GM06990 (cell line): ENCODE data around the gene CILP2.

Experiments used
- DNase-seq: peaks from one replicate; pipeline ENCODE4 v3.0.0-alpha.2; 2011; ENCODE audit not compliant: insufficient read length; ENCODE audit errors: extremely low read depth
- H3K27me3 ChIP-seq: replicated peaks from 2 replicates; pipeline ENCODE4 v1.6.0; 2011; ENCODE audit warnings: low read length; ENCODE audit not compliant: control insufficient read depth, insufficient read depth
- H3K36me3 ChIP-seq: 2 replicates; pipeline ENCODE4 v1.5.1; 2011; ENCODE audit warnings: low read length; ENCODE audit not compliant: control insufficient read depth, insufficient read depth
- H3K4me3 ChIP-seq: replicated peaks from 2 replicates; pipeline ENCODE4 v1.5.1; 2011; ENCODE audit warnings: low read depth, mild to moderate bottlenecking, control low read depth, low read length
- TF ChIP-seq, protein P1 (sequence below): IDR thresholded peaks from 2 replicates; pipeline ENCODE4 v1.5.1; 2011; ENCODE audit warnings: low read length, control low read depth, mild to moderate bottlenecking, inconsistent platforms; ENCODE audit not compliant: insufficient read depth, poor library complexity, severe bottlenecking

Gene CILP2, protein sequence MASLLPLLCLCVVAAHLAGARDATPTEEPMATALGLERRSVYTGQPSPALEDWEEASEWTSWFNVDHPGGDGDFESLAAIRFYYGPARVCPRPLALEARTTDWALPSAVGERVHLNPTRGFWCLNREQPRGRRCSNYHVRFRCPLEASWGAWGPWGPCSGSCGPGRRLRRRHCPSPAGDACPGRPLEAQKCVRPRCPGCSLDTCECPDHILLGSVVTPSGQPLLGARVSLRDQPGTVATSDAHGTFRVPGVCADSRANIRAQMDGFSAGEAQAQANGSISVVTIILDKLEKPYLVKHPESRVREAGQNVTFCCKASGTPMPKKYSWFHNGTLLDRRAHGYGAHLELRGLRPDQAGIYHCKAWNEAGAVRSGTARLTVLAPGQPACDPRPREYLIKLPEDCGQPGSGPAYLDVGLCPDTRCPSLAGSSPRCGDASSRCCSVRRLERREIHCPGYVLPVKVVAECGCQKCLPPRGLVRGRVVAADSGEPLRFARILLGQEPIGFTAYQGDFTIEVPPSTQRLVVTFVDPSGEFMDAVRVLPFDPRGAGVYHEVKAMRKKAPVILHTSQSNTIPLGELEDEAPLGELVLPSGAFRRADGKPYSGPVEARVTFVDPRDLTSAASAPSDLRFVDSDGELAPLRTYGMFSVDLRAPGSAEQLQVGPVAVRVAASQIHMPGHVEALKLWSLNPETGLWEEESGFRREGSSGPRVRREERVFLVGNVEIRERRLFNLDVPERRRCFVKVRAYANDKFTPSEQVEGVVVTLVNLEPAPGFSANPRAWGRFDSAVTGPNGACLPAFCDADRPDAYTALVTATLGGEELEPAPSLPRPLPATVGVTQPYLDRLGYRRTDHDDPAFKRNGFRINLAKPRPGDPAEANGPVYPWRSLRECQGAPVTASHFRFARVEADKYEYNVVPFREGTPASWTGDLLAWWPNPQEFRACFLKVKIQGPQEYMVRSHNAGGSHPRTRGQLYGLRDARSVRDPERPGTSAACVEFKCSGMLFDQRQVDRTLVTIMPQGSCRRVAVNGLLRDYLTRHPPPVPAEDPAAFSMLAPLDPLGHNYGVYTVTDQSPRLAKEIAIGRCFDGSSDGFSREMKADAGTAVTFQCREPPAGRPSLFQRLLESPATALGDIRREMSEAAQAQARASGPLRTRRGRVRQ

DNA sequence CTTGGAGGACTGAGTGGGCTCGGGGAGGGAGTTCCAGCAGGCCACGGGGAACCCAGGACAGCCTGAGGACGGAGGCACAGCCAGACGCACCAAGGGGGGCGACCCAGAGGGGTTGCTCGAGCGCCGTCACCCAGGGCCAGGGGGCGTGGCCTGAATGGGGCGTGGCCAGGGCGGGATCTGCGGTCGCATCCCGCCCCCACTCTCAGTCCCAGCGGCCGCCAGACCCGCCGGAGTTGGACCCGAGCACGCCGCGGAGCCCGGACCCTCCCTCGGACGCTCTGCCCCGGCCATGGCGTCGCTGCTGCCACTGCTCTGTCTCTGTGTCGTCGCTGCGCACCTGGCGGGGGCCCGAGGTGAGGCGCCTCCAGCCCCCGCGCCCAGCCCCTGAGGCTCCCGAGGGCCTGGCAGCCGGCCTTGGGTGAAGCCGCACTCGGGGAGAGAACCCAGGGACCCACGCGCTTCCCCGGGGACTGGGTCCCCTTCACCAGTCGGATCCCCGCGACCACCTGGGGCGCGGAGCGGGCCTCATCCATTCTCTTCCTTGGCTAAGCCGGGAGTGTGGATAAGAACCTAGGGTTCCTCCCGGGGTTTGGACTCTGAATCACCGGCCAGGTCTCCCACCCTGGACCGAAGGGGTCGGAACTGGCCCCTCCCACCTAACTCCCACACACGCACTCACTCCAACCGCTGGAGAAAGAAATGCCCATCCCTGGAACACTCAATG is at the start of gene CILP2:
CILP2 (plus strand) TSS at position 205 of the 724 bp plus-strand sequence; CDS start at position 290, 85 bp downstream.
- Histone ChIP-seq H3K4me3 (no peak within 1 kb of the TSS), H3K27me3 (no peaks in the 10 kb centered on the region), H3K36me3 (no peaks in the 10 kb centered on the region; the same call in none of the 2 replicates)
- no peak for DNase-seq
- TF ChIP-seq, protein P1, sequence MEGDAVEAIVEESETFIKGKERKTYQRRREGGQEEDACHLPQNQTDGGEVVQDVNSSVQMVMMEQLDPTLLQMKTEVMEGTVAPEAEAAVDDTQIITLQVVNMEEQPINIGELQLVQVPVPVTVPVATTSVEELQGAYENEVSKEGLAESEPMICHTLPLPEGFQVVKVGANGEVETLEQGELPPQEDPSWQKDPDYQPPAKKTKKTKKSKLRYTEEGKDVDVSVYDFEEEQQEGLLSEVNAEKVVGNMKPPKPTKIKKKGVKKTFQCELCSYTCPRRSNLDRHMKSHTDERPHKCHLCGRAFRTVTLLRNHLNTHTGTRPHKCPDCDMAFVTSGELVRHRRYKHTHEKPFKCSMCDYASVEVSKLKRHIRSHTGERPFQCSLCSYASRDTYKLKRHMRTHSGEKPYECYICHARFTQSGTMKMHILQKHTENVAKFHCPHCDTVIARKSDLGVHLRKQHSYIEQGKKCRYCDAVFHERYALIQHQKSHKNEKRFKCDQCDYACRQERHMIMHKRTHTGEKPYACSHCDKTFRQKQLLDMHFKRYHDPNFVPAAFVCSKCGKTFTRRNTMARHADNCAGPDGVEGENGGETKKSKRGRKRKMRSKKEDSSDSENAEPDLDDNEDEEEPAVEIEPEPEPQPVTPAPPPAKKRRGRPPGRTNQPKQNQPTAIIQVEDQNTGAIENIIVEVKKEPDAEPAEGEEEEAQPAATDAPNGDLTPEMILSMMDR = no peak

DNA sequence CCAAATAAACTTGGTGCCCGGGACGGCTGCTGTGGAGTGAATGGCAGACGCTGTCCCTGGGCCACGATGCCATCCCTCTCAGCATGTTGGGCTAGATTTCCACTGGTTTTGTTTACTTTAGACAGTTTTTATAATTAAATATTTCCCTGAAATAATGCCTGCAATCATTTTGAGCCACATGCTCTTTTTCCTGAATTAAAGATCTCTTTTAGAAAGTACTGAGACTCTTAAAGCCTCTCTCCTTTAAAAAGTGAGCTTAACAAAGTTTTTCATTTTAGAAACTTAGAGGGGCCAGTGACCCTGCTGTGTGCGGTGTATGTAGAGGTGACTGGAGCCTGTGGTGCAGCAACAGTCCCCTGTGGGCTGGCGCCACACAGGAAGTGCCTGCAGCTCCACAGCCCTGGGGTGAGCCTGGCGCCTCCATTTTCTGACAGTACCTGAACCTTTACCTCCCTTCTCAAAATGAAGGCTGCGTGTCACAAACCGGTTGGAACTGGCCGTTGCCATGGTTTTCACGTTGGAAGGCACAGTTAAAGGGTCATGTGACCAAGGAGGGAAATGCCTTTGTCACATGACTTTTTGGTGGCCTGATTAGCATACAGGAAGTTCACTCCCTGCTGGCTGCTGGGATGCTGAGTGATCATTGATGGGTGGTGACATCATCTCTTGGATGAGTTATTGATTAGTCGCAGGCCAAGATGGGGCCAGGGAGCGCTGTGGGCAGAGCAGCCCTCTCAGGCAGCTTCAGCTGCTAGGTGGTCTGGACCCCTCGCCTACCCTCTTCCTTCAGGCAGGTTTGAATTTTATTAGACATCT is 49.0 kb upstream of the CILP2 start:
- Histone ChIP-seq H3K27me3 (no peaks in the 10 kb centered on the region), H3K36me3 (peaks cover 24% of the 10 kb centered on the region), H3K4me3 (no peak overlapping the region)
- TF ChIP-seq, protein P1 = no peak
- peak; percentile 75 for DNase-seq

DNA sequence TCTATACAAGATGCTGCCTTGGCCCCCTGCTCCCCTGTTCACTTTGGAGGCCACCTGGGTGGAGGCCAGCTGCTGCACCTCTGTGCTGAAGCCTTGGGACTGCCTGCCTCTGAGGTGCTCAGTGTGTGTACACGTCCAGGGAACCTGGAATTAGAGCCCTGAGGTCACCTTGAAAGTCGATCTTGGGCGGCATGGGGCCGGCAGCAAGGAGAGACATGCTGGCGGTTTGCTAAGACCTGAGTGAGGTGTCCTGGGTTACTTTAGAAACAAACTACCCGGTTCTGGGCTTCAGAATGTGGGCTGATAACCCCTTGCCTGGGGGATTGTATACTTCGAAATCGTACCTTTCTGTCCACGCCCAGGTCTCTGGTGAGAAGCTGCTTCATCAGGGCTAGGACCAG is 48.3 kb upstream of the CILP2 start:
- no peak for DNase-seq
- Histone ChIP-seq H3K36me3 (peaks cover 25% of the 10 kb centered on the region), H3K4me3 (no peak overlapping the region), H3K27me3 (no peaks in the 10 kb centered on the region)
- TF ChIP-seq, protein P1 = no peak

DNA sequence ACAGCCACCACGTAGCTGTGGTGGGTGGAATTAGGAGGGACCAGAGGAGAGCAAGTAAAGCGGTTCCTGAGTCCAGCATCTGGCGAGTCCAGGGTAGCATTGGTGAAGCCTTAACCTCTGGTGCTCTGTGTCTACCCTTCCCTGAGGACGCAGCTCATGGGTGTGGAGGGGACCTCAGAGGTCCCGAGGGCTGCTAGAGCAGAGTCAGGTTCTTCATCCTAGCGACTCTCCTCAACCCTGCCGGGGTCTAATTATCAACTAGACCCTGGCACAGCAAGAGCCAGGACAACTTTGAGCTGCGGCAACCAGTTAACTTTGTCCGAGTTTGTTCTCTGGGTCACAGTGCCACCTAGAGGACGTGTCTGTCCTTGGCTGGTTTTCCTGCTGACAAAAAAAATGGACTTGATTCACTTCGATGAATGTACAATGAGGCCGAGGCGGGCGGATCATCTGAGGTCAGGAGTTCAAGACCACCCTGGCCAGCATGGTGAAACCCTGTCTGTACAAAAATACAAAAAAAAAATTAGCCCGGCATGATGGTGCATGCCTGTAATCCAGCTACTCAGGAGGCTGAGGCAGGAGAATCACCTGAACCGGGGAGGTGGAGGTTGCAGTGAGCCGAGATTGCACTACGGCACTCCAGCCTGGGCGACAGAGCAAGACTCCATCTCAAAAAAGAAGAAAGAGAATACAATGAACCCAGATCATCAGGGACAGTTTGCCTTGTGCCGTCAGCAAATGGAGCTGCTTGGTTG is 47.7 kb upstream of the CILP2 start:
- no peak overlapping the region for H3K4me3 ChIP-seq
- H3K27me3 ChIP-seq = no peaks in the 10 kb centered on the region
- TF ChIP-seq, protein P1 = peak; percentile 82
- peak; percentile 68 for DNase-seq
- peaks cover 21% of the 10 kb centered on the region for H3K36me3 ChIP-seq
